Measurements from ENCODE around the gene C1QB.

DNA sequence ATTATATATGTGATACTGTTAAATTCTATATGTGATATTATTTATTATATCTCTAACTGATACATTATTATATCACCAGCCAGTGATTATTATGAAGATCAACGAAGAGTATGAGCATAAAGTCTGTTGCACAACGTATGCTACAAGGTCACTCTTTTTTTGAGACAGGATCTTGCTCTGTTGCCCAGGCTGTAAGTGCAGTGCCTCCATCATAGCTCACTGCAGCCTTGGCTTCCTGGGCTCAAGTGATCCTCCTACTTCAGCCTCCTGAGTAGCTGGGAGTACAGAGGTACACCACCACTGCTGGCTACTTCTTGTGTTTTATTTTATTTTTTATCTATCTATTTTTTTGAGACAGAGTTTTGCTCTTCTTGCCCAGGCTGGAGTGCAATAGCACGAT is 43.6 kb downstream of the C1QB start:
- TF ChIP-seq, protein P1, sequence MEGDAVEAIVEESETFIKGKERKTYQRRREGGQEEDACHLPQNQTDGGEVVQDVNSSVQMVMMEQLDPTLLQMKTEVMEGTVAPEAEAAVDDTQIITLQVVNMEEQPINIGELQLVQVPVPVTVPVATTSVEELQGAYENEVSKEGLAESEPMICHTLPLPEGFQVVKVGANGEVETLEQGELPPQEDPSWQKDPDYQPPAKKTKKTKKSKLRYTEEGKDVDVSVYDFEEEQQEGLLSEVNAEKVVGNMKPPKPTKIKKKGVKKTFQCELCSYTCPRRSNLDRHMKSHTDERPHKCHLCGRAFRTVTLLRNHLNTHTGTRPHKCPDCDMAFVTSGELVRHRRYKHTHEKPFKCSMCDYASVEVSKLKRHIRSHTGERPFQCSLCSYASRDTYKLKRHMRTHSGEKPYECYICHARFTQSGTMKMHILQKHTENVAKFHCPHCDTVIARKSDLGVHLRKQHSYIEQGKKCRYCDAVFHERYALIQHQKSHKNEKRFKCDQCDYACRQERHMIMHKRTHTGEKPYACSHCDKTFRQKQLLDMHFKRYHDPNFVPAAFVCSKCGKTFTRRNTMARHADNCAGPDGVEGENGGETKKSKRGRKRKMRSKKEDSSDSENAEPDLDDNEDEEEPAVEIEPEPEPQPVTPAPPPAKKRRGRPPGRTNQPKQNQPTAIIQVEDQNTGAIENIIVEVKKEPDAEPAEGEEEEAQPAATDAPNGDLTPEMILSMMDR (IDR thresholded peaks at IDR 0.05) = no peak
- TF ChIP-seq POLR2A (IDR thresholded peaks at IDR 0.05) = no peak
- no peak for TF ChIP-seq EP300 (IDR thresholded peaks at IDR 0.05)
- TF ChIP-seq POLR2AphosphoS5 (IDR thresholded peaks at IDR 0.05) = no peak

Data from sigmoid colon (tissue), 4 donors.